WTC11 (cell line): ENCODE measurements around the gene CLDN6.

ENCODE experiments used
- TF ChIP-seq, protein P1 (sequence below): sonication (generic); formaldehyde crosslinking; IDR thresholded peaks from 2 replicates; pipeline ENCODE4 v1.8.1; 2023; ENCODE audit warnings: mild to moderate bottlenecking, moderate library complexity, missing genetic modification reagents
- TF ChIP-seq, protein P2 (sequence below): fragments of 200-600 bp; IDR thresholded peaks from 2 replicates; pipeline ENCODE4 v1.8.0; 2022; ENCODE audit warnings: antibody characterized with exemption

DNA sequence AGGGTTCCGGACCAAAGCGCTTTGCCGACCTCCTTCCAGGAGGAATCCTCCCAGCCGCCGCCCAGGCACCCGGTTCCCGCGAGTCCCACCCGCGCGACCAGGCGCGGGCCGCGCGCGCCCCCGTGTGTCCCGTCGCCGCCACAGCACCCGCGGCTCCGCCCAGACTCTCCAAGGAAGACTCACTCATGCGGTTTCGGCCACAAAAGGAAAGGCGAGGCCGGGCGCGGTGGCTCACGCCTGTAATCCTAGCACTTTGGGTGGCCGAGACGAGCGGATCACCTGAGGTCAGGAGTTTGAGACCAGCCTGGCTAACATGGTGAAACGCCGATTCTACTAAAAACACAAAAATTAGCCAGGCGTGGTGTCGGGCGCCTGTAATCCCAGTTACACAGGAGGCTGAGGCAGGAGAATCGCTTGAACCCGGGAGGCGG is 34.3 kb downstream of the CLDN6 start:
- TF ChIP-seq, protein P1, sequence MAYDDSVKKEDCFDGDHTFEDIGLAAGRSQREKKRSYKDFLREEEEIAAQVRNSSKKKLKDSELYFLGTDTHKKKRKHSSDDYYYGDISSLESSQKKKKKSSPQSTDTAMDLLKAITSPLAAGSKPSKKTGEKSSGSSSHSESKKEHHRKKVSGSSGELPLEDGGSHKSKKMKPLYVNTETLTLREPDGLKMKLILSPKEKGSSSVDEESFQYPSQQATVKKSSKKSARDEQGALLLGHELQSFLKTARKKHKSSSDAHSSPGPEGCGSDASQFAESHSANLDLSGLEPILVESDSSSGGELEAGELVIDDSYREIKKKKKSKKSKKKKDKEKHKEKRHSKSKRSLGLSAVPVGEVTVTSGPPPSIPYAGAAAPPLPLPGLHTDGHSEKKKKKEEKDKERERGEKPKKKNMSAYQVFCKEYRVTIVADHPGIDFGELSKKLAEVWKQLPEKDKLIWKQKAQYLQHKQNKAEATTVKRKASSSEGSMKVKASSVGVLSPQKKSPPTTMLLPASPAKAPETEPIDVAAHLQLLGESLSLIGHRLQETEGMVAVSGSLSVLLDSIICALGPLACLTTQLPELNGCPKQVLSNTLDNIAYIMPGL (CRISPR knock-in tag): peak; percentile 57; the same call in 1 of the 2 replicates
- TF ChIP-seq, protein P2, sequence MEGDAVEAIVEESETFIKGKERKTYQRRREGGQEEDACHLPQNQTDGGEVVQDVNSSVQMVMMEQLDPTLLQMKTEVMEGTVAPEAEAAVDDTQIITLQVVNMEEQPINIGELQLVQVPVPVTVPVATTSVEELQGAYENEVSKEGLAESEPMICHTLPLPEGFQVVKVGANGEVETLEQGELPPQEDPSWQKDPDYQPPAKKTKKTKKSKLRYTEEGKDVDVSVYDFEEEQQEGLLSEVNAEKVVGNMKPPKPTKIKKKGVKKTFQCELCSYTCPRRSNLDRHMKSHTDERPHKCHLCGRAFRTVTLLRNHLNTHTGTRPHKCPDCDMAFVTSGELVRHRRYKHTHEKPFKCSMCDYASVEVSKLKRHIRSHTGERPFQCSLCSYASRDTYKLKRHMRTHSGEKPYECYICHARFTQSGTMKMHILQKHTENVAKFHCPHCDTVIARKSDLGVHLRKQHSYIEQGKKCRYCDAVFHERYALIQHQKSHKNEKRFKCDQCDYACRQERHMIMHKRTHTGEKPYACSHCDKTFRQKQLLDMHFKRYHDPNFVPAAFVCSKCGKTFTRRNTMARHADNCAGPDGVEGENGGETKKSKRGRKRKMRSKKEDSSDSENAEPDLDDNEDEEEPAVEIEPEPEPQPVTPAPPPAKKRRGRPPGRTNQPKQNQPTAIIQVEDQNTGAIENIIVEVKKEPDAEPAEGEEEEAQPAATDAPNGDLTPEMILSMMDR: peak; percentile 85
